H1 (cell line): ENCODE results near the gene RIPOR1. TPM values are rescaled to one million over a fixed set of nuclear protein-coding genes. Genes with fewer than 3 reads are reported as not detected.

Experiments used
- polyA plus RNA-seq, 7 experiments: library from polyadenylated mRNA; depleted of rRNA in 3 of 7; stranded (reverse) in 5 of 7; unstranded in 2 of 7; fragments of >200 nt in 5 of 7; fragments of 200-250 nt in 2 of 7; gene quantifications; 1 replicate in 5 of 7; 2 replicates in 1 of 7; 4 replicates in 1 of 7; pipeline versions ENCODE4 v1.2.1 to v1.2.3, GENCODE V29; 2011 to 2013; ENCODE audit warnings: missing spikeins in 2 of 7, mixed read lengths in 2 of 7
- total RNA-seq: library from RNA; stranded (reverse); fragmentation: NEBNext Ultra II Directional; extraction: Animal tissue kit (Norgen Biotek cat#: 25700); gene quantifications from 2 replicates; pipeline ENCODE4 v1.2.1, GENCODE V29; 2021
- TF ChIP-seq, protein P1 (sequence below): fragments of 300-600 bp; sonication (generic); IDR thresholded peaks from 2 replicates; pipeline ENCODE4 v1.7.1; 2012; ENCODE audit warnings: low read length, moderate library complexity, mild to moderate bottlenecking, inconsistent platforms; ENCODE audit not compliant: insufficient replicate concordance

The RIPOR1 gene
- total and polyA plus RNA-seq, 2 of the 8 experiments (the other 6 are each of a cell fraction or from before 2014, with no cell fraction given): 2.7 to 10.1 TPM

- TF ChIP-seq, protein P1, sequence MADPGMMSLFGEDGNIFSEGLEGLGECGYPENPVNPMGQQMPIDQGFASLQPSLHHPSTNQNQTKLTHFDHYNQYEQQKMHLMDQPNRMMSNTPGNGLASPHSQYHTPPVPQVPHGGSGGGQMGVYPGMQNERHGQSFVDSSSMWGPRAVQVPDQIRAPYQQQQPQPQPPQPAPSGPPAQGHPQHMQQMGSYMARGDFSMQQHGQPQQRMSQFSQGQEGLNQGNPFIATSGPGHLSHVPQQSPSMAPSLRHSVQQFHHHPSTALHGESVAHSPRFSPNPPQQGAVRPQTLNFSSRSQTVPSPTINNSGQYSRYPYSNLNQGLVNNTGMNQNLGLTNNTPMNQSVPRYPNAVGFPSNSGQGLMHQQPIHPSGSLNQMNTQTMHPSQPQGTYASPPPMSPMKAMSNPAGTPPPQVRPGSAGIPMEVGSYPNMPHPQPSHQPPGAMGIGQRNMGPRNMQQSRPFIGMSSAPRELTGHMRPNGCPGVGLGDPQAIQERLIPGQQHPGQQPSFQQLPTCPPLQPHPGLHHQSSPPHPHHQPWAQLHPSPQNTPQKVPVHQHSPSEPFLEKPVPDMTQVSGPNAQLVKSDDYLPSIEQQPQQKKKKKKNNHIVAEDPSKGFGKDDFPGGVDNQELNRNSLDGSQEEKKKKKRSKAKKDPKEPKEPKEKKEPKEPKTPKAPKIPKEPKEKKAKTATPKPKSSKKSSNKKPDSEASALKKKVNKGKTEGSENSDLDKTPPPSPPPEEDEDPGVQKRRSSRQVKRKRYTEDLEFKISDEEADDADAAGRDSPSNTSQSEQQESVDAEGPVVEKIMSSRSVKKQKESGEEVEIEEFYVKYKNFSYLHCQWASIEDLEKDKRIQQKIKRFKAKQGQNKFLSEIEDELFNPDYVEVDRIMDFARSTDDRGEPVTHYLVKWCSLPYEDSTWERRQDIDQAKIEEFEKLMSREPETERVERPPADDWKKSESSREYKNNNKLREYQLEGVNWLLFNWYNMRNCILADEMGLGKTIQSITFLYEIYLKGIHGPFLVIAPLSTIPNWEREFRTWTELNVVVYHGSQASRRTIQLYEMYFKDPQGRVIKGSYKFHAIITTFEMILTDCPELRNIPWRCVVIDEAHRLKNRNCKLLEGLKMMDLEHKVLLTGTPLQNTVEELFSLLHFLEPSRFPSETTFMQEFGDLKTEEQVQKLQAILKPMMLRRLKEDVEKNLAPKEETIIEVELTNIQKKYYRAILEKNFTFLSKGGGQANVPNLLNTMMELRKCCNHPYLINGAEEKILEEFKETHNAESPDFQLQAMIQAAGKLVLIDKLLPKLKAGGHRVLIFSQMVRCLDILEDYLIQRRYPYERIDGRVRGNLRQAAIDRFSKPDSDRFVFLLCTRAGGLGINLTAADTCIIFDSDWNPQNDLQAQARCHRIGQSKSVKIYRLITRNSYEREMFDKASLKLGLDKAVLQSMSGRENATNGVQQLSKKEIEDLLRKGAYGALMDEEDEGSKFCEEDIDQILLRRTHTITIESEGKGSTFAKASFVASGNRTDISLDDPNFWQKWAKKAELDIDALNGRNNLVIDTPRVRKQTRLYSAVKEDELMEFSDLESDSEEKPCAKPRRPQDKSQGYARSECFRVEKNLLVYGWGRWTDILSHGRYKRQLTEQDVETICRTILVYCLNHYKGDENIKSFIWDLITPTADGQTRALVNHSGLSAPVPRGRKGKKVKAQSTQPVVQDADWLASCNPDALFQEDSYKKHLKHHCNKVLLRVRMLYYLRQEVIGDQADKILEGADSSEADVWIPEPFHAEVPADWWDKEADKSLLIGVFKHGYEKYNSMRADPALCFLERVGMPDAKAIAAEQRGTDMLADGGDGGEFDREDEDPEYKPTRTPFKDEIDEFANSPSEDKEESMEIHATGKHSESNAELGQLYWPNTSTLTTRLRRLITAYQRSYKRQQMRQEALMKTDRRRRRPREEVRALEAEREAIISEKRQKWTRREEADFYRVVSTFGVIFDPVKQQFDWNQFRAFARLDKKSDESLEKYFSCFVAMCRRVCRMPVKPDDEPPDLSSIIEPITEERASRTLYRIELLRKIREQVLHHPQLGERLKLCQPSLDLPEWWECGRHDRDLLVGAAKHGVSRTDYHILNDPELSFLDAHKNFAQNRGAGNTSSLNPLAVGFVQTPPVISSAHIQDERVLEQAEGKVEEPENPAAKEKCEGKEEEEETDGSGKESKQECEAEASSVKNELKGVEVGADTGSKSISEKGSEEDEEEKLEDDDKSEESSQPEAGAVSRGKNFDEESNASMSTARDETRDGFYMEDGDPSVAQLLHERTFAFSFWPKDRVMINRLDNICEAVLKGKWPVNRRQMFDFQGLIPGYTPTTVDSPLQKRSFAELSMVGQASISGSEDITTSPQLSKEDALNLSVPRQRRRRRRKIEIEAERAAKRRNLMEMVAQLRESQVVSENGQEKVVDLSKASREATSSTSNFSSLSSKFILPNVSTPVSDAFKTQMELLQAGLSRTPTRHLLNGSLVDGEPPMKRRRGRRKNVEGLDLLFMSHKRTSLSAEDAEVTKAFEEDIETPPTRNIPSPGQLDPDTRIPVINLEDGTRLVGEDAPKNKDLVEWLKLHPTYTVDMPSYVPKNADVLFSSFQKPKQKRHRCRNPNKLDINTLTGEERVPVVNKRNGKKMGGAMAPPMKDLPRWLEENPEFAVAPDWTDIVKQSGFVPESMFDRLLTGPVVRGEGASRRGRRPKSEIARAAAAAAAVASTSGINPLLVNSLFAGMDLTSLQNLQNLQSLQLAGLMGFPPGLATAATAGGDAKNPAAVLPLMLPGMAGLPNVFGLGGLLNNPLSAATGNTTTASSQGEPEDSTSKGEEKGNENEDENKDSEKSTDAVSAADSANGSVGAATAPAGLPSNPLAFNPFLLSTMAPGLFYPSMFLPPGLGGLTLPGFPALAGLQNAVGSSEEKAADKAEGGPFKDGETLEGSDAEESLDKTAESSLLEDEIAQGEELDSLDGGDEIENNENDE: no peak
Observed at GRCh38 chr16:67506468-67506867, 22.2 kb upstream of the RIPOR1 start (continued).
